Measurements from ENCODE around the gene EFCAB10. TPM values are rescaled to one million over a fixed set of nuclear protein-coding genes. Genes with fewer than 3 reads are reported as not detected.
"Not testable (repeated sequence)": the region's sequence is repeated elsewhere in the genome, so short reads cannot be mapped to it uniquely, and the experiment has no call there.

EFCAB10 gene
- total RNA-seq, 2 experiments from 2014 or later, result not detected

GRCh38 chr7:105521027-105521716, 60.1 kb downstream of the EFCAB10 start:
- Mint-ChIP-seq H3K9me3 (no peaks in the 10 kb centered on the region), H3K4me1 (ENCODE audit: low read depth) (peaks cover 17% of the 10 kb centered on the region), H3K4me3 (peak overlapping the region; percentile 95), H3K27ac (peak overlapping the region; percentile 78), H3K27me3 (no peaks in the 10 kb centered on the region), H3K36me3 (peaks cover 4% of the 10 kb centered on the region)
- intact Hi-C loops (cut with micrococcal nuclease), result no loop called here
- ChIA-PET CTCF (no interaction called here), POLR2A (interaction anchor here (0.7 to 1.5 kb wide), 3 partner anchors 10 to 16 kb away, joined by 3 to 6 read pairs (median 6); no protein-coding TSS in a partner anchor)
- peak; percentile 65 for DNase-seq

DNA sequence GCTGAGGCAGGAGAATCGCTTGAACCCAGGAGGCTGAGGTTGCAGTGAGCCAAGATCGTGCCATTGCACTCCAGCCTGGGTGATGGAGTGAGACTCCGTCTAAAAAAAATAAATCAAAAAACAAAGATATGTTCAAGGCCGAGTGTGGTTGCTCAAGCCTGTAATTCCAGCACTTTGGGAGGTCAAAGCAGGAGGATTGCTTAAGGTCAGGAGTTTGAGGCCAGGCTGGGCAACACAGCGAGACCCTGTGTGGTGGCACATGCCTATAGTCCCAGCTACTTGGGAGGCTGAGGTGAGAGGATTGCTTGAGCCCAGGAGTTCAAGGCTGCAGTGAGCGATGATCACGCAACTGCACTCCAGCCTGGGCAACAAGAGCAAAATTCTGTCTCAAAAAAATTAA, 60.7 kb downstream of the EFCAB10 start:
- POLR2A ChIA-PET, result interaction anchor here (1.5 kb wide), 1 partner anchor 11 kb away, joined by 6 read pairs; no protein-coding TSS in a partner anchor

DNA sequence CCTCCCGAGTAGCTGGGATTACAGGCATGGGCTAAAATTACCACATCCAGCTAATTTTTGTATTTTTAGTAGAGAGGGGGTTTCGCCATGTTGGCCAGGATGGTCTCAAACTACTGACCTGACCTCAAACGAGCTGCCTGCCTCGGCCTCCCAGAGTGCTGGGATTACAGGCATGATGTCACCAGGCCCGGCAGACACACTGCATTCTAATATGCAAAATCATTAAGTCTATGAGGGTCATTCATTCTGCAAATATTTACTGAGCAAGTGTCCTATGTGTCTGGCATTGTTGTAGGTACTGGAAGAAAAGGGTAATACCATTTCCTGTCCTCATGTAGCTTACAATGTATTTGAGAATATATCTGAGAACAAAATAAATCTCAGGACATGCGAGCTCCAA, 61.9 kb downstream of the EFCAB10 start:
- CTCF ChIA-PET, result interaction anchor here (0.9 to 1.3 kb wide), 2 partner anchors 12 to 70 kb away, joined by 3 to 4 read pairs; no protein-coding TSS in a partner anchor
- no peak for DNase-seq
- POLR2A ChIA-PET, result interaction anchor here (1.4 kb wide), 1 partner anchor 12 kb away, joined by 6 read pairs; the partner anchor contains the start of gene RINT1
- Mint-ChIP-seq H3K27me3 (no peaks in the 10 kb centered on the region), H3K9me3 (no peaks in the 10 kb centered on the region), H3K36me3 (peaks cover 4% of the 10 kb centered on the region), H3K4me1 (ENCODE audit: low read depth) (peaks cover 23% of the 10 kb centered on the region), H3K4me3 (no peak overlapping the region), H3K27ac (no peak overlapping the region)
- intact Hi-C loops (cut with micrococcal nuclease), result no loop called here

More for the DNA sequence above, 60.7 kb downstream of the EFCAB10 start:
- H3K27me3 Mint-ChIP-seq; intact Hi-C loops (cut with micrococcal nuclease); H3K9me3 Mint-ChIP-seq; DNase-seq; H3K4me3 Mint-ChIP-seq; H3K27ac Mint-ChIP-seq; H3K36me3 Mint-ChIP-seq: not testable (repeated sequence)
- peaks cover 17% of the 10 kb centered on the region for H3K4me1 Mint-ChIP-seq (ENCODE audit: low read depth)
- CTCF ChIA-PET, result interaction anchor here (1.3 kb wide), 1 partner anchor 68 kb away, joined by 3 read pairs; no protein-coding TSS in a partner anchor

- H3K9me3 Mint-ChIP-seq, H3K27me3 Mint-ChIP-seq, H3K27ac Mint-ChIP-seq, POLR2A ChIA-PET, DNase-seq, H3K4me3 Mint-ChIP-seq, CTCF ChIA-PET: not testable (repeated sequence)
- Mint-ChIP-seq H3K36me3 (peaks cover 16% of the 10 kb centered on the region), H3K4me1 (ENCODE audit: low read depth) (peaks cover 29% of the 10 kb centered on the region)
- intact Hi-C loops (cut with micrococcal nuclease), result loop anchor here (2.0 kb wide), 1 partner anchor 17 kb away; the partner anchor contains the start of gene RINT1
Observed at GRCh38 chr7:105515610-105516009, 65.7 kb downstream of the EFCAB10 start.

Other genes starting within 250 kb of the EFCAB10 start
- gene SRPK2, start 192.6 kb downstream of the EFCAB10 start, total RNA-seq, result 10 to 100 TPM; 39.1 to 40.6 TPM
- gene PUS7, start 59.2 kb downstream of the EFCAB10 start, total RNA-seq, result 10 to 100 TPM; 16.9 to 20.3 TPM
- gene RINT1, start 49.3 kb downstream of the EFCAB10 start, total RNA-seq, result 10 to 100 TPM; 23.3 to 26.7 TPM

Data from activated CD4-positive, alpha-beta memory T cell treated with anti-CD3 and anti-CD28 coated beads for 36 hours (primary cell).